ENCODE results near the gene PDLIM5. TPM values are rescaled to one million over a fixed set of nuclear protein-coding genes. Genes with fewer than 3 reads are reported as not detected.
A peak's percentile ranks its signal among the peaks of the same experiment; 100 is the strongest.

Gene PDLIM5
- total RNA-seq, 1 experiment from 2014 or later: 158 TPM

GRCh38 chr4:94409375-94409679 lies 42.4 kb upstream of the PDLIM5 start:
- Mint-ChIP-seq H3K4me3 (ENCODE audit: unreplicated experiment) (no peak overlapping the region), H3K27ac (ENCODE audit: low read depth, unreplicated experiment) (peak overlapping the region; percentile 39), H3K36me3 (ENCODE audit: insufficient read depth, unreplicated experiment) (peaks cover 5% of the 10 kb centered on the region), H3K4me1 (ENCODE audit: insufficient read depth, unreplicated experiment) (peaks cover 23% of the 10 kb centered on the region), H3K9me3 (ENCODE audit: unreplicated experiment) (peaks cover 6% of the 10 kb centered on the region), H3K27me3 (ENCODE audit: insufficient read depth, unreplicated experiment) (no peaks in the 10 kb centered on the region)
- intact Hi-C loops (cut with micrococcal nuclease): no loop called here
- no TSS peak for BruUV-seq (replicated peaks)
- POLR2A ChIA-PET: interaction anchor here (1.0 to 9.3 kb wide), 5 partner anchors 43 to 196 kb away, joined by 3 to 288 read pairs (median 4); partner anchors contain the start of gene PDLIM5
- CTCF ChIA-PET: interaction anchor here (0.5 to 4.2 kb wide), 9 partner anchors 19 to 191 kb away, joined by 3 to 41 read pairs (median 7); no protein-coding TSS in a partner anchor
- no peak for TF ChIP-seq CTCF (IDR thresholded peaks at IDR 0.05; ENCODE audit: unreplicated experiment)
- no peak for DNase-seq (ENCODE audit: unreplicated experiment)

GRCh38 chr4:94409962-94410361 lies 41.8 kb upstream of the PDLIM5 start:
- Mint-ChIP-seq H3K4me1 (ENCODE audit: insufficient read depth, unreplicated experiment) (peaks cover 23% of the 10 kb centered on the region), H3K27me3 (ENCODE audit: insufficient read depth, unreplicated experiment) (no peaks in the 10 kb centered on the region), H3K4me3 (ENCODE audit: unreplicated experiment) (no peak overlapping the region), H3K27ac (ENCODE audit: low read depth, unreplicated experiment) (peak overlapping the region; percentile 99), H3K9me3 (ENCODE audit: unreplicated experiment) (peaks cover 6% of the 10 kb centered on the region), H3K36me3 (ENCODE audit: insufficient read depth, unreplicated experiment) (peaks cover 5% of the 10 kb centered on the region)
- BruUV-seq (replicated peaks): TSS peak; percentile 80
- DNase-seq (ENCODE audit: unreplicated experiment): peak; percentile 6
- intact Hi-C loops (cut with micrococcal nuclease): loop anchor here (1.0 kb wide), 1 partner anchor 43 kb away; no protein-coding TSS in a partner anchor
- CTCF ChIA-PET: interaction anchor here (0.7 to 0.8 kb wide), 2 partner anchors 109 to 150 kb away, joined by 3 read pairs; no protein-coding TSS in a partner anchor
- TF ChIP-seq CTCF (IDR thresholded peaks at IDR 0.05; ENCODE audit: unreplicated experiment): no peak
- POLR2A ChIA-PET: interaction anchor here (0.7 to 9.3 kb wide), 8 partner anchors 9 to 204 kb away, joined by 4 to 288 read pairs (median 10); partner anchors contain the start of gene PDLIM5

- ChIA-PET POLR2A (interaction anchor here (0.6 to 9.3 kb wide), 17 partner anchors 8 to 459 kb away, joined by 3 to 288 read pairs (median 5); partner anchors contain the start of gene PDLIM5), CTCF (interaction anchor here (0.8 to 1.0 kb wide), 3 partner anchors 17 to 108 kb away, joined by 3 read pairs; no protein-coding TSS in a partner anchor)
- Mint-ChIP-seq H3K4me1 (ENCODE audit: insufficient read depth, unreplicated experiment) (peaks cover 23% of the 10 kb centered on the region), H3K9me3 (ENCODE audit: unreplicated experiment) (peaks cover 6% of the 10 kb centered on the region), H3K27ac (ENCODE audit: low read depth, unreplicated experiment) (peak overlapping the region; percentile 99), H3K4me3 (ENCODE audit: unreplicated experiment) (peak overlapping the region; percentile 65), H3K27me3 (ENCODE audit: insufficient read depth, unreplicated experiment) (no peaks in the 10 kb centered on the region), H3K36me3 (ENCODE audit: insufficient read depth, unreplicated experiment) (peaks cover 5% of the 10 kb centered on the region)
- peak; percentile 99 for DNase-seq (ENCODE audit: unreplicated experiment)
- intact Hi-C loops (cut with micrococcal nuclease): loop anchor here (1.0 kb wide), 1 partner anchor 43 kb away; no protein-coding TSS in a partner anchor
- no peak for TF ChIP-seq CTCF (IDR thresholded peaks at IDR 0.05; ENCODE audit: unreplicated experiment)
- no TSS peak for BruUV-seq (replicated peaks)
Measured at GRCh38 chr4:94410678-94411206, 41.0 kb upstream of the PDLIM5 start.

- Mint-ChIP-seq H3K9me3 (ENCODE audit: unreplicated experiment) (peaks cover 6% of the 10 kb centered on the region), H3K4me3 (ENCODE audit: unreplicated experiment) (peak overlapping the region; percentile 65), H3K27me3 (ENCODE audit: insufficient read depth, unreplicated experiment) (no peaks in the 10 kb centered on the region), H3K27ac (ENCODE audit: low read depth, unreplicated experiment) (peak overlapping the region; percentile 99), H3K4me1 (ENCODE audit: insufficient read depth, unreplicated experiment) (peaks cover 23% of the 10 kb centered on the region), H3K36me3 (ENCODE audit: insufficient read depth, unreplicated experiment) (peaks cover 5% of the 10 kb centered on the region)
- TF ChIP-seq CTCF (IDR thresholded peaks at IDR 0.05; ENCODE audit: unreplicated experiment): no peak
- POLR2A ChIA-PET: interaction anchor here (0.9 to 9.3 kb wide), 11 partner anchors 8 to 181 kb away, joined by 4 to 288 read pairs (median 7); partner anchors contain the start of gene PDLIM5
- BruUV-seq (replicated peaks): TSS peak; percentile 94
- intact Hi-C loops (cut with micrococcal nuclease): no loop called here
- DNase-seq (ENCODE audit: unreplicated experiment): no peak
- CTCF ChIA-PET: interaction anchor here (0.7 to 1.0 kb wide), 4 partner anchors 17 to 168 kb away, joined by 3 to 4 read pairs (median 3); no protein-coding TSS in a partner anchor
Measured at GRCh38 chr4:94411296-94411695, 40.4 kb upstream of the PDLIM5 start.

Measured in MCF 10A (cell line).